ENCODE measurements around the gene ABCA5.
A peak's percentile ranks its signal among the peaks of the same experiment; 100 is the strongest.

Gene ABCA5

DNA sequence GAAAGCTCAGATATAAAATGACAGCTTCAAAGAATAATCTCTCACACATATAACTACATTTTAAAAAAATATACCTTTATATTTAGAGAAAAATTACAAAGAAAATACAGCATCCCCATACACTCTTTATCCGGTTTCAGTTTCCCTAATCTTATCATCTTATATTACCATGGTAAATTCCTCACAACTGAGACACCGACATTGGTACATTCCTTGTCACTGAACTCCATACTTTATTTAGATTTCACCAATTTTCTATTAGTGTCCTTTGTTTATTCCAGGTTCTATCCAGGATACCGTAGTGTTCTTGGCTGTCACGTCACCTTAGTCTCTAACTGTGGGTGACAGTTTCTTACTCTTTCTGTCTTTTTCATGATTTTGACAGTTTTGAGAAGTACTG lies 76.3 kb downstream of the ABCA5 start:
- no peak for DNase-seq

DNA sequence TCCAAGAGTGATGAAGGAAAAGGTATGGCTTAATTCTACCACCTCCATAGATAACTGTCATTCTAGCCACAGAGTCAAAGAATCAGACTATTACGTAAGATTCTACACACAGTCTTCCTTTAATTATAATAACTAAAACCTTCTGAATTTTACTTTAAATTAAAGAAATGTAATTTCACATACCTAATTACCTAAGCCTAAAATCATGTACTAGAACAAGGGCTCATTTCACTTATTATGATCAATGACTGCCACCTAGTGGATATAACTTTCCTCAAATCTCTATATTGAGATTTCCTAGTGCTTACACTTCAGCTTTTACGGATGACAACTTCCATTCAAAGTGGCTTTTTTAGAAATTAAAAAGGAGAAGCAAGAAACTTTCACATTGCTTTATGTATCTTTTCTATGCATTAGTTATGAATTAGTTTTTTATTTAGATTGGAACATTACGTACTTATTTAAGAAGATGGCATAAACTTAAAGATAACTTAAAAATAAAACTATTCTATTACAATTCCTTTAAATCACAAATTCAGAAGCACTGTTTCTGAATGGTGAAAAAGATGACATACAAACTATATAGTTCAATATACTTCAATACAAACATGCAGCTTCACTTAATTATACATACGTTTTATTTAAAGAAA lies 80.1 kb downstream of the ABCA5 start:
- DNase-seq, result no peak

DNA sequence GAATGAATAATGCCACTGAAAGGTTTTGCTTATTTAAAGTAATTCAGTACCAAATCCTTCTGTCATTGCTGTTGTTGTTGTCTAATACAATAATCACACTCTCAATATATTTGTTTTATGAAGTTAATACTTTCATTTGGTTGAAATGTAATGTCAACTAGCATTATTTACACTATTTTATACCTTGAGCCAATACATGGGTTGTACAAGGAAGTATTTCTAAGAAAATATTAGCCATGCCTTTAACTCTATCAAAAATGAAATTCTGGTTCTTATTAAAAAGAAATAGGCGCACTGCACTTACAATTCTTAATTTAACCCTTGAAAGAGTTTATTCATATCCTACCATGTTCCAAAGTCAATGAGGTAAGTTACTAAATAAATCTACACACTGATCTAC lies 80.7 kb downstream of the ABCA5 start:
- no peak for DNase-seq

DNA sequence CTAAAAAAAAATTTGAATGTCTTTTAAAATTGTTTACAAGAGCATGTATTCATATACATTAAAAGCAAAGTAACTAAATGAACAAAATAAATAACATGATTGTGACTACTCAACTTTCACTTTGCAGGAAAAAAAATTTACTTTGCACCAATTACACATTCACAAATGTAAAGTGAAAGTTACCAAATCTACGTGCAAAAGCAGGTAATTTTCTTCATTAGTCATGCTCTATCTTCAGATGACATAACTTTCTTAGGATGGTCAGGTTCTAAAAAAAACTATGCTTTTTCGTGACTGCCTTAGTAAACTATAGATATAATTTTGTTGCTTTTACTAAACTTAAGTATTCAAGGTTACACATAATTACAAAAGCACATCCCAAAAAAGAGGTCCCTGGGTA lies 81.3 kb downstream of the ABCA5 start:
- DNase-seq, result no peak

DNA sequence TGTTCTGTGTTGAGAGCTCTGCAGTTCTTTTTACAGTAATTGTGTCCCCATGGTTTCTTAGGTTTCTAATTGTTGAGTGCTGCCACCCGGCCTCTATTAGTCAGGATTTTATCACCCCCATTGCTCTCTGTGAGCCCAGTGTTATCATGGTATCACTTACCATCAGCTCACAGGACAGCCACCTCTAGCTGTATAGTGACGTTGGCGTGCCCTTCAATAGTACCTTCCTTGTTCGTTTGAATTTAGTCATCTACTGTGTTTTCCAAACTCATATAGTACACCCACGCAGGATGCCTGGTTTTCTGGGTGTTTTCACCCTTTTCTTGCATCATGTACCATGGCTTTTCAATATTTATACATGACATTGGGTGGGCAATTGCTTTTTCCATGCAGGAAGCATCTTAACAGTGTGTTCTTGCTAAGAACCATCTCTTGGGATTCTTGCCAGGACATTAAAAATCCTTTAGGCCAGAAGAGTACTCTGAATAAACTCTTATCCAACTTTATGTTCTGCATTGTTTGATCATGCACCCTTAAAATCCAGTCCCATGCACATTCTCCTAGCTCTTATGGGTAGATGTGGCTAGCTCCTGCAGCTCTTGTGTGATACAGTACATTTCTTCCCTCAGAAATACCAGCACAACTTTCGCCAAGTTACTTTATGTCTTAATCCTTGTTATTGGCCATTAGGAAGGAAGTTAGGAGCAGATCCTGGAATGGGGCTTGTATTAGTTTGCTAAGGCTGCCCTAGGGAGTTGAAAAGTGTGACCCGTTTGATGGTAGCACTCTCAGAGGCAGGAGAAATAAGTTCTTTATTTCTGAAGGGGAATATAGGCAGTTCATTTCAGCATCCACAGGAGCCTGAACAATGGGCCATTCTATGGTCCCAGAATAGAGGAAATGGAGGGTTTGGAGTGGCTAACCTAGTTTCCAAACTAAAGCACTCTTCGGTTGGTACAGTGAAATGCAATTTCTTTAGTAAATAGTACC lies 87.0 kb downstream of the ABCA5 start:
- DNase-seq, result no peak

DNA sequence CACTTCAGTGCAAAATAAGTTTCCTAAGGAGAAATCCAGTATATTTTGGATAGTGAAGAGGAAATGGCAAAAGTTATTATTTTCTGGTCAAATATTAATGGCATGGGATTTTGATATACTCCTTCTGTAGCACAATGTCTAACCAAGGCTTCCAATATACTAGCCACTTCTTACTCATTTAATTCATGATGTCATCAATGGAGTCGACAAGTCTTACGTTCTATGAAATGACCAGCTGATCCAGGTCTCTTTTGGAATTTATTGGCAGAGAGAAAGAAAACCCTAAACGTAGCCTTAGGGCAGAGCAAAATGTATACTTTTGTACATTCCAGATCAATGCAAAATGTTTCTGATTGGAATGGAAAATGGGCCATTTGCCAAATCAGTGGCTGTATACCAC lies 90.0 kb downstream of the ABCA5 start:
- no peak for DNase-seq

DNA sequence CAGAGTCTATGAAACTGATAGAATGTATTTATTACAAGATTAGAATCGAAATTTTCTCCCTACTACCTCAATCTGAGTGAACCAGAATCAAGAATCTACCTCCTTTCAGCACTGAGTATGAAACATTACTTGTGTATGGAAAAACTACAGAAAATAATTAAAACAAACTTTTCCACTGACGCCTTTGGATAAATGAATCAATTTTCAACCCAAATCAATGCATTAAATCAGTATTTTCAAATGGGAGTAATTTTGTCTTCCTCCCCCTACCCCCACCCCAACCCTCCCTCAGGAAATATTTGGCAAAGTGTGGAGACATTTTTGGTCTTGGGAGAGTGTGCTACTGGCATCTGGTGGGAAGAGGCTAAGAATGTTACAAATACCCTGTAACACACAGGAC lies 90.5 kb downstream of the ABCA5 start:
- no peak for DNase-seq

DNA sequence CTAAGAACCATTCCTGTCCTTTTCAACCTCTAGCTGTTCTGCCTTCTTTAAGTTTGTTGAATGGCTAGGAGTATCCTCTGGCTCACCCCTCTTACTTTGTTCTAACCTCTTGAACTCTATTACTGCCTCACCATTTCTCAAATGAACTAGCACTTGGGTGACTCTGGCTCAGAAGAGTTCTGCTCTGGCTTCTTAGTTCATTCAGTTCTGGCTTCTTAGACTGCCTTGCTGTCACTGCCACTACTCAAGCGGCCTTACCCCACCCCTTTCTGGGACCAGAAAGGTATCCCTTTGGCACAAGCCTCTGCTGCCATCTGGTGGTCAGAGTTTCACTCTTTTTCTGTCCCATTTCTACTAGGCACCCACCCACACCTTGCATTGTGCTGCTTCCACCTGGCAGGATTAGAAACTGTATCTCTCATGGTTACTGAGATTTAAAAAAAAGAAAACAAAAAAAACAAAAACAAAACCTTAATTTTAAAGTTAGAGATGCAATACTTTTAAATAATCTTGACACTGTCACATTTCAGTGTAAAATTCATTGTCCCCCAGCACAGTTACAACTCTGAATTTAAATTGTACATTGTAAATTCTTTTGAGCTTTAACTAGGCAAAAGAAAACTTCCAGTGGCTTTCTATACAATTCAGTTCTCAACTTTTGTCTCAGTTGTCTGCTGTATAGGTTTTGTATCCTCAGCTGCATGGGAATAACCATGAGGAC lies 91.4 kb downstream of the ABCA5 start:
- DNase-seq, result peak in 3 of 4 experiments; percentile 2 to 13 (median 4)

DNA sequence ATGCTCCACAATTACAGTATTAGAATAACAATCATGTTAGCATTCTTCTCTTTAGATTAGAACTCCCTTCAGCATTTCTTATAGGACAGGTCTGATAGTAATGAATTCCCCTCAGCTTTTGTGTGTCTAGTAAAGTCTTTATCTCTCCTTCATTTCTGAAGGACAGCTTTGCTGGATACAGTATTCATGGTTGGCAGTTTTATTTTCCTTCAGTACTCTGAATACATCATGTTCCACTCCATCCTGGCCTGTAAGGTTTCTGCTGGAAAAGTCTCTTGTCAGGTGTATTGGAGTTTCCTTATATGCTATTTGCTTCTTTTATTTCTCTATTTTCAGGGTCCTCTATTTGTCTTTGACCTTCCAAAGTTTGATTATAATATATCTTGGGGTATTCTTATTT lies 94.3 kb downstream of the ABCA5 start:
- no peak for DNase-seq

DNA sequence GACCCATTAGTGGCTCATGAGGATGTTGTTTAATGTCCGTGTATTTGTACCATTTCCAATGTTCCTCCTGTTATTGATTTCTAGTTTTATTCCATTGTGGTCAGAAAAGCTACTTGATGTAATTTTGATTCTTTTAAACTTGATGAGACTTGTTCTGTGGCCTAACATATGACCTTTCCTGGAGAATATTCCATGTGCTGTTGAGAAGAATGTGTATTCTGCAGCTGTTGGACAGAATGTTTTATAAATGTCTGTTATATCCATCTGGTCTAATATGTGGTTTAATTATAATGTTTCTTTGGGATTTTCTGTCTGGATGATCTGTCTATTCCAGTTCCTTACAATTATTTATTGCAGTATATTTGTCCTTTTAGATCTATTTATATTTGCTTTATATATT lies 95.4 kb downstream of the ABCA5 start:
- no peak for DNase-seq

DNA sequence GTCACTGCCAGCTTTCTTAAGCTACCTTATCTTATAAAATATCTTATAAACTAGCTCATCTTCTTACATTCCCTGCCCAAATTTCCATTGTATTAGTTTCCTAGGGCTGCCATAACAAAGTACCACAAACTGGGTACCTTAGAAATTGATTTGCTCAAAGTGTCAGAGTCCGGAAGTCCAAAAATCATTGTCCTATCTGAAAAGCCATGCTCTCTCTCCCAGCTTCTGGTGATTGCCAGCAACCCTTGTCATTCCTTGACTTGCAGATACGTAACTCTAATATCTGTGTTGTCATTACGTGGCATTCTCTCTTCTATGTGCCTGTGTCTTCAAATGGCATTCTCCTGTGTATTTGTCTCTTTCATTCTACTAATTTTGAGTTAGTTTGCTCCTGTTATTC lies 96.0 kb downstream of the ABCA5 start:
- DNase-seq, result no peak

DNA sequence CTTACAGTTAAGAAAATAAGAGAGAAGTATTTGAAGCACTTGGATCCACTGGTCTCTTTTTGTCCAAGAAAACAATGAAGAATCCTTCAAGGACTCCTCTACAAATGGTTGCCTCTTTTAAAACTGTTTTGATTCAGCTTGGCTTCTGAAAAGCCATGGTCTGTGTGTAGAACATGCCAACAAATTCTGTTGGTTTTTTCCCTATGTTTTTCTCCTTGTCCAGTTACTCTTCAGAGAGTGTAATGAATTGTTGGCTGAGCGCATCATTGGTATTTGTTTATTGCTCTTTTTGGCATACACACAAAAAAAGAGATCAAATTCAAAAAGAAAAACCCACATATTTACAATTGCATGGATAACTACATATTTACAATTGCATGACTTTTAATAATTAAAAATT lies 98.4 kb downstream of the ABCA5 start, which contains the start of gene ABCA10:
ABCA10 (minus strand) TSS at position 249 of the 400 bp plus-strand sequence. CDS start 3,466 bp downstream, outside the sequence.
- no peak for DNase-seq

DNA sequence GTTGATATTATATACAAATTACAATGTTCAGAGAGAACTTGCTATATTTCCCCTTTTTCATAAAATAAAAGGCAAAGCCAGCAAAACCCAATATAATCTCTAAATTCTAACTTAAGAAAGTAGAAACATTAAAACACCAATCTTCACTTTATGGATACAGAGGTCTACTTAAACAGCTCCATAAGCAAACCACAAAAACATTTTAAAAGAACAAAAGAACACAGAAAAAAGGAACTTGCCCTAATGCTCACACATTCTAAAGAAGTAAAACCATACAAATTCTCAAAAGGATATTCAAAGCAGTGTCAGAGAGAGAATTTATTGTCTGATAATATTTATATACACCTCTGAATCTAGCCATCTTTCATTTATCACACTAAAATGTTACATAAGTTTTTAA lies 98.9 kb downstream of the ABCA5 start:
- DNase-seq, result no peak

DNA sequence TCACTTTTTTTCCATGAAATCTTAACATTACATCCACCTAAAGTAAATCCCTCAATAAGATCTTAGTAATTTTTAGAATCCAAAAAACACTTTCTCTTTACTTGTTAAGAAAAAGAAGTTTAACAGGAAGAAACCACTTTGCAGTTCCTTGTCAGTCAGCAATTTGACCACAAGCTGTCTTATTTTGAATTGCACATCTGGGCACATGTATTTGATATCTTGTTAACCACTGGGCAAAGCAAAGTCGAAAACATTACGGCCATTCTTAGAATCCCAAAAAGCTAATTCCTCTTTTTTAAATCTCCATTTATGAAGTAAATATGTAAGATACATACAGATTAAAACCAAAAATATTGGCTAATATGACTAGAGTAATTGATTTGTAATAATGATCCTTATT lies 99.4 kb downstream of the ABCA5 start:
- no peak for DNase-seq

DNA sequence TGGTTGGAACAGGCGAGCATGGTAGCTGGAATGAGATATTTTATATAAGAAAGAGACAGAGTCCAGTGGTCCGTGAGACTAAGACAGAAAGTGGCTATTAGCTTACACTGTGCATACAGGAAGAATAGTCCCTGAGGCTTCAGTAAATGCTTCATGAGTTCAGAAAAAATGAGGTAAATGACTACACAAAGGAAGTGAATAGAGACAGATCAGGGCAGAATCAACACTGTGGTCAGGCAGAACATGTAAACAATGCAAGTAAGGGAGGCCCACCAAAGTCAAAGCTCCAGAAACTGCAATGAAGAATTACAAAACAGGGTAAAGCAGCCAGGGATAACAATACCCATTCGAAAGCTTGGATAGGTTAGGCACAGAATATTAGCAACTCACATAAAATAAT lies 103.1 kb downstream of the ABCA5 start:
- no peak for DNase-seq

DNA sequence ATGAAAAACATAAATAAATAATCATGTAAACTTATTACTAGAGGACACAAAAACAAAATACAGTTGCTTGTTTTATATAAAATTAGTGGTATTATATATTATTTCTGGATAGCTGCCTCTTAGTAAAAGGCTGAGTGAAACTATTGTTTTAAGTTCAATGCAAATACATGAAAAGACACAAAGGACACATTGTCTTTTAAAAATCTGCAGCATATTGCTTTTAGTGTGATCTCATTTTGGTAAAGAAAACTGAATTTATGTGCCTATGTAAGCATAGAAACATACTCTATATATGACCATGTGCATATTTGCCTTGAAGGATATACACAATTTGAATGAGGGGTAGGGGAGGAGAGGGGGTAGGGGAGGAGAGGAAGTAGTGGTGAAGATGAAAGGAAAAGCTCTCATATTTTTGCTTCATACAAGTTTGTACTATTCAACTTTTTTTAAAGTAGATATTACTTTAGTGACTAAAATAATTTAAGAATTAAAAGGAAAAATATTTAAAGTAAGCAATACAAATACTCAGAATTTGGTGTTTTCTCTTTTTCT lies 104.2 kb downstream of the ABCA5 start:
- no peak for DNase-seq

DNA sequence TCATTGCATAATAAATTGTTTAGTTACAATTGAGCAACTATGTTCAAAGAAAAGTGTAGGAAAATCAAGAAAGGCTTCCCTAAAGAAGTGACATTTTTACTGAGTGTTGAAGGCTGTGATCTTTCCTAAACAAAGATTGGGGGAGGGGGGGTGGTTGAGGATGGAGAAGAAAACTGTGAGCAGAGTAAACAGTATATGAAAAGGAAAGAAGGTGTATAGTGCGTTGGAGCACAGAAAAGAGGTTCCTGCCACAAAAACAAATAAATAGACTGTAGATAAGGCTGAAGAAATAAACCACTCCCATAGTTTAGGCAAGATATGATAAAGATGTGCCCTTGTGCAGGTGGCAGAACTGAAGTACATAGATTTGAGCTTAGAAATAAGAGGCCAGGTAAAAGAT lies 106.8 kb downstream of the ABCA5 start:
- DNase-seq, result no peak

DNA sequence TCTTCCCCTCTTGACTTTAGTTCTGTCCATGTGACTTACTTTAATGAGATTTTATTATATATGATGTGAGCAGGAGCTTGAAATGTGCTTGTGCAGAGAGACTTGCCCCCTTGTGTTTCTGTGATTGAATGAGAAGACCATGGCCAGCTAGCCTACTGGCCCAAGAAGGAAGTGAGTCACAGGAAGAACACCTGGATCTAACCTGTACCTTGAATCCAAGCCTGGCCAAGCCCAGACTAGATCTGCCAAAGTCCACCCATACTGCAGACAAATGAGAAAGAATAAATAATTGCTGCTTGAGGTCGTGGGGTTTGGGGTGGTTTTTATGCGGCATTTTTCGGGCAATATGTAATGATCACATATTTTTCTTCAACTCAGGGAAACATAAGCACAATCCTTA lies 107.9 kb downstream of the ABCA5 start:
- DNase-seq, result no peak

DNA sequence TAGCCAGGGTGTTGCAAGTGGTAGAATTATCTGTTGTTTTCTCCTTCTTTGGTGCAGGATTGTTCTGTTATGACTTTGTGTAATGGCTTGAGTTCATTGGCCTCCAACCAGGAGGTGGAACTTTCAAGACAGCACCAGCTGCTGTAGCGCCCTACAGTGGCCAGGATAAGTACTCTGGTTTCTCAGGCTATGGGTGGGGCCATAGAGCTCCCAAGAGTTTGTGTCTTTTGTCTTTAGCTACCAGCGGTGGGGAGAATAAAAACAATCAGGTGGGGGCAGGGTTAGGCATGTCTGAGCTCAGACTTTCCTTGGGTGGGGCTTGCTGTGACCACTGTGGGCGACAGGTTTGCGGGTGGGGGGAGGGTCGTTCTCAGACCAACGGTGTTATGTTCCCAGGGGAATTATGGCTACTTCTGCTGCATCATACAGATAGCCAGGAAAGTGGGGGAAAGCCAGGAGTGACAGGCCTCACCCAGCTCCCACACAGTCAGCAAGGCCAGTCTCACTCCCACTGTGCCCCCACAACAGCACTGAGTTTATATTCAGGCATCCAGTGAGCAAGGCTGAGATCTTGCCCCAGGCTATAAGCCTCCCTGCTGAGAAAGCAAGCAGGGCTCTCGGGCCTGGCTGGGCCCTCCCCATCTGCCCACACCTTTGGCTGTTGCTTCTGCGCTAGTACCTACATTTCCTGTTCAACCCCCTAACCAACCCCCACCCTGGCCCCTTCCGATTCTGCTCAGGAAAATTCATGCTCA lies 113.7 kb downstream of the ABCA5 start:
- DNase-seq, result no peak

DNA sequence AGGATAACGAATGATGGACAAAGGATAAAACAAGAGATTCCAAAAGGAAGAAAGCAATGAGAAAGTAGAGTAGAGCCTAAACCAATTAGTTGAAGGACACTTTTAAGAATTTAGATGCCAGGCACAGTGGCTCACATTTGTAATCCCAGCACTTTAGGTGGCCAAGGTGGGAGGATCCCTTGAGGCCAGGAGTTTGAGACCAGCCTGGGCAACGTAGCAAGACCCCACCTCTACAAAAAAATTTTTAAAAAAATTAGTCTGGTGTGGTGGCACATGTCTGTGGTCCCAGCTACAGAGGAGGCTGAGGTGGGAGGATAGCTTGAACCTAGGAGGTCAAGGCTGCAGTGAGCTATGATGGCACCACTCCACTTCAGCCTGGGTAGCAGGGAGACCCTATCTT lies 118.3 kb downstream of the ABCA5 start:
- no peak for DNase-seq

DNA sequence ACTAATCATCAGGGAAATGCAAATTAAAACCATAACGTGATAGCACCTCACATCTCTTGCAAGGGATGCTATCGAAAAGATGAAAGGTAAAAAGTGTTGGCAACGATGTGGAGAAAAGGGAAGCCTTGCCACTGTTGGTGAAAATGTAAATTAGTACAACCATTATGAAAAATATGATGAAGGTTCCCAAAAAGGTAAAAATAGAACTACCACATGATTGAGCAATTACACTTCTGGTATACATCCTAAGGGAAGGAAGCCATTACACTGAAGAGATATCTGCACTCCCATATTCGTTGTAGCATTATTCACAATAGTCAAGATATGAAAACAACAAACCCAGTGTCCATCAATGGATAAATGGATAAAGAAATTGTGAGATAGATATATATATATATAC lies 119.8 kb downstream of the ABCA5 start:
- DNase-seq, result no peak

DNA sequence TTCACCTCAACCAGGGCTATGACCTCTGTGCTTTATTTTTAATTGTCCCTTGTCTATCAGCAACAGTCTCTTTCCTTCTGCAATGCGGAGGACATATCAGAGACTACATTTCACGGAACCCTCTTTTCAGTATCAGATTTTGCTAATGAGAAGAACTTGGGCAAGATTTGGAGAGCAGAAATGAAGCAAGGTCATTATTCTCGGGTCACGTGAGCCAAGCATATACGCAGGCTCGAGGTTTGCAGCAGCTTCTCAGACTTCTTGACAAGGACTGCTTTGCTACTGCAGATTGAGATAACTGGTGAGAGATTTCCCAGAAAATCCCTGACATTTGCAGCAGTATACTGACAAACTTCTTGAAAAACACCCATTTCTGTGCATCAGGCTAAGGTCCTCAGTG lies 128.7 kb downstream of the ABCA5 start:
- DNase-seq, result no peak

All from activated naive CD4-positive, alpha-beta T cell (primary cell).